ENCODE data around the gene SLC9A1.
A peak's percentile ranks its signal among the peaks of the same experiment; 100 is the strongest.

SLC9A1 gene

GRCh38 chr1:27099587-27100334 is 55.2 kb downstream of the SLC9A1 start:
- Histone ChIP-seq H3K27ac (ENCODE audit: low read length) (peak overlapping the region; percentile 14; the same call in 1 of the 2 replicates), H3K9ac (ENCODE audit: low read length) (no peak overlapping the region), H3K4me2 (ENCODE audit: low read length) (0 out of 2 replicates have a peak overlapping the region, but pooled peaks have one; percentile 20), H3K4me1 (ENCODE audit: low read length) (peaks cover 10% of the 10 kb centered on the region), H2AFZ (ENCODE audit: low read depth, low read length) (no peak overlapping the region), H3K36me3 (replicated peaks; ENCODE audit: low read depth, low read length) (no peaks in the 10 kb centered on the region), H4K20me1 (ENCODE audit: insufficient read depth, low read length) (no peaks in the 10 kb centered on the region), H3K27me3 (ENCODE audit: low read depth, low read length) (no peaks in the 10 kb centered on the region), H3K79me2 (ENCODE audit: low read length) (no peaks in the 10 kb centered on the region), H3K4me3 (ENCODE audit: low read length) (no peak overlapping the region), H3K9me3 (ENCODE audit: insufficient read depth, low read length) (no peaks in the 10 kb centered on the region)
- TF ChIP-seq CTCF (IDR thresholded peaks at IDR 0.05; ENCODE audit: low read depth, low read length) = no peak
- no peak for TF ChIP-seq EZH2phosphoT487 (IDR thresholded peaks at IDR 0.05; ENCODE audit: low read depth)

GRCh38 chr1:27099135-27099586 is 55.8 kb downstream of the SLC9A1 start:
- H3K9me3 ChIP-seq (ENCODE audit: insufficient read depth, low read length) = no peaks in the 10 kb centered on the region
- H4K20me1 ChIP-seq (ENCODE audit: insufficient read depth, low read length) = no peaks in the 10 kb centered on the region
- H3K79me2 ChIP-seq (ENCODE audit: low read length) = no peaks in the 10 kb centered on the region
- no peaks in the 10 kb centered on the region for H3K36me3 ChIP-seq (replicated peaks; ENCODE audit: low read depth, low read length)
- H3K4me2 ChIP-seq (ENCODE audit: low read length) = 0 out of 2 replicates have a peak overlapping the region, but pooled peaks have one; percentile 20
- TF ChIP-seq CTCF (IDR thresholded peaks at IDR 0.05; ENCODE audit: low read depth, low read length) (no peak), EZH2phosphoT487 (IDR thresholded peaks at IDR 0.05; ENCODE audit: low read depth) (no peak)
- H3K9ac ChIP-seq (ENCODE audit: low read length) = no peak overlapping the region
- H3K27ac ChIP-seq (ENCODE audit: low read length) = peak overlapping the region; percentile 14; the same call in 1 of the 2 replicates
- H3K27me3 ChIP-seq (ENCODE audit: low read depth, low read length) = no peaks in the 10 kb centered on the region
- no peak overlapping the region for H3K4me3 ChIP-seq (ENCODE audit: low read length)
- H2AFZ ChIP-seq (ENCODE audit: low read depth, low read length) = no peak overlapping the region
- H3K4me1 ChIP-seq (ENCODE audit: low read length) = peaks cover 10% of the 10 kb centered on the region

- TF ChIP-seq CTCF (IDR thresholded peaks at IDR 0.05; ENCODE audit: low read depth, low read length) (no peak), EZH2phosphoT487 (IDR thresholded peaks at IDR 0.05; ENCODE audit: low read depth) (no peak)
- no peaks in the 10 kb centered on the region for H3K79me2 ChIP-seq (ENCODE audit: low read length)
- no peak overlapping the region; the same call in 1 of the 2 replicates for H3K27ac ChIP-seq (ENCODE audit: low read length)
- no peak overlapping the region for H3K9ac ChIP-seq (ENCODE audit: low read length)
- H3K4me2 ChIP-seq (ENCODE audit: low read length) = no peak overlapping the region
- H3K4me1 ChIP-seq (ENCODE audit: low read length) = peaks cover 10% of the 10 kb centered on the region
- H2AFZ ChIP-seq (ENCODE audit: low read depth, low read length) = no peak overlapping the region
- no peaks in the 10 kb centered on the region for H3K36me3 ChIP-seq (replicated peaks; ENCODE audit: low read depth, low read length)
- no peaks in the 10 kb centered on the region for H4K20me1 ChIP-seq (ENCODE audit: insufficient read depth, low read length)
- no peaks in the 10 kb centered on the region for H3K9me3 ChIP-seq (ENCODE audit: insufficient read depth, low read length)
- H3K4me3 ChIP-seq (ENCODE audit: low read length) = no peak overlapping the region
- H3K27me3 ChIP-seq (ENCODE audit: low read depth, low read length) = no peaks in the 10 kb centered on the region
These were observed 56.3 kb downstream of the SLC9A1 start for GRCh38 chr1:27098431-27099134.

GRCh38 chr1:27097484-27097917 is 57.4 kb downstream of the SLC9A1 start:
- no peak overlapping the region for H3K27ac ChIP-seq (ENCODE audit: low read length)
- no peak overlapping the region for H3K4me2 ChIP-seq (ENCODE audit: low read length)
- TF ChIP-seq EZH2phosphoT487 (IDR thresholded peaks at IDR 0.05; ENCODE audit: low read depth) (no peak), CTCF (IDR thresholded peaks at IDR 0.05; ENCODE audit: low read depth, low read length) (peak; percentile 79)
- no peak overlapping the region for H3K9ac ChIP-seq (ENCODE audit: low read length)
- H2AFZ ChIP-seq (ENCODE audit: low read depth, low read length) = no peak overlapping the region
- H3K4me3 ChIP-seq (ENCODE audit: low read length) = no peak overlapping the region
- H4K20me1 ChIP-seq (ENCODE audit: insufficient read depth, low read length) = no peaks in the 10 kb centered on the region
- H3K79me2 ChIP-seq (ENCODE audit: low read length) = no peaks in the 10 kb centered on the region
- H3K36me3 ChIP-seq (replicated peaks; ENCODE audit: low read depth, low read length) = no peaks in the 10 kb centered on the region
- H3K27me3 ChIP-seq (ENCODE audit: low read depth, low read length) = no peaks in the 10 kb centered on the region
- H3K9me3 ChIP-seq (ENCODE audit: insufficient read depth, low read length) = no peaks in the 10 kb centered on the region
- peaks cover 10% of the 10 kb centered on the region for H3K4me1 ChIP-seq (ENCODE audit: low read length)
